Fibroblast of lung (primary cell): ENCODE results near the gene ZNF823.

Source experiments
- EZH2 ChIP-seq: IDR thresholded peaks from 2 replicates; pipeline ENCODE4 v1.5.1; 2012; ENCODE audit warnings: low read length, control low read depth, mild to moderate bottlenecking; ENCODE audit errors: missing control alignments
- TF ChIP-seq, protein P1 (sequence below), 2 donors: IDR thresholded peaks in 1 of 2; conservative IDR thresholded peaks in 1 of 2; 1 replicate in 1 of 2; 2 replicates in 1 of 2; pipeline ENCODE4 v1.5.1; 2011 to 2012; ENCODE audit warnings: low read length in 2 of 2, control low read depth in 1 of 2, inconsistent platforms in 1 of 2, low read depth in 1 of 2, mild to moderate bottlenecking in 1 of 2

DNA sequence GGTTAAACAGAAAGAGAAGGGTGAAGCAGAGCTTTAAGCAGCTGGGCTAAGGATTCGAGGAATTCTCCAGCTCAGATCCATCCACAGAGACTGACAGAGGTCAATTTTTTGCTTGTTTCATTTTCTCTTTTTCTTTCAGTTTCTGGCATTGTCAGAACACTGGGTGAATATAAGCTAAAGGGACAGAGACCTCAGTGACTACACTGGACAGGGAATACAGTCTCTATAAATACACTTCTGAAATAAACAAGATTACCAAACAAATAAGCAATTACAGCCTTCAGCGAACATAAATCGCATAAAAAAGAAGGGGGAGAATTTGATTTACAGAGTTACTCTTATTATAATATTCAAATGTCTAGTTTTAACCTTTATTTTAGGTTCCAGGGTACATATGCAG, 24.4 kb upstream of the ZNF823 start:
- TF ChIP-seq EZH2, result no peak
- TF ChIP-seq, protein P1, sequence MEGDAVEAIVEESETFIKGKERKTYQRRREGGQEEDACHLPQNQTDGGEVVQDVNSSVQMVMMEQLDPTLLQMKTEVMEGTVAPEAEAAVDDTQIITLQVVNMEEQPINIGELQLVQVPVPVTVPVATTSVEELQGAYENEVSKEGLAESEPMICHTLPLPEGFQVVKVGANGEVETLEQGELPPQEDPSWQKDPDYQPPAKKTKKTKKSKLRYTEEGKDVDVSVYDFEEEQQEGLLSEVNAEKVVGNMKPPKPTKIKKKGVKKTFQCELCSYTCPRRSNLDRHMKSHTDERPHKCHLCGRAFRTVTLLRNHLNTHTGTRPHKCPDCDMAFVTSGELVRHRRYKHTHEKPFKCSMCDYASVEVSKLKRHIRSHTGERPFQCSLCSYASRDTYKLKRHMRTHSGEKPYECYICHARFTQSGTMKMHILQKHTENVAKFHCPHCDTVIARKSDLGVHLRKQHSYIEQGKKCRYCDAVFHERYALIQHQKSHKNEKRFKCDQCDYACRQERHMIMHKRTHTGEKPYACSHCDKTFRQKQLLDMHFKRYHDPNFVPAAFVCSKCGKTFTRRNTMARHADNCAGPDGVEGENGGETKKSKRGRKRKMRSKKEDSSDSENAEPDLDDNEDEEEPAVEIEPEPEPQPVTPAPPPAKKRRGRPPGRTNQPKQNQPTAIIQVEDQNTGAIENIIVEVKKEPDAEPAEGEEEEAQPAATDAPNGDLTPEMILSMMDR (conservative IDR thresholded peaks at IDR 0.05 in 1 of 2, IDR thresholded peaks at IDR 0.05 in 1 of 2; ENCODE audit: low read depth in 1 of 2, low read length in 2 of 2), result no peak
